Caco-2 (cell line): Measurements from ENCODE around the gene COL25A1. TPM values are rescaled to one million over a fixed set of nuclear protein-coding genes. Genes with fewer than 3 reads are reported as not detected.

Experiments
- BruUV-seq: library from RNA; stranded (reverse); fragments of 400-500 nt; replicated peaks from 2 replicates; lab custom pipeline; 2021; lab: Mats Ljungman, UMichigan
- CTCF ChIA-PET: fragments of 300-600 bp; sonication (Branson Sonifier 250); formaldehyde crosslinking; loops from one replicate; lab custom pipeline; 2022; ENCODE audit warnings: antibody characterized with exemption; lab: Charles Lee
- POLR2A ChIA-PET: fragments of 300-600 bp; sonication (Branson Sonifier 250); formaldehyde crosslinking; loops from one replicate; lab custom pipeline; 2022; ENCODE audit warnings: antibody characterized with exemption; lab: Charles Lee
- DNase-seq, 2 experiments: peaks; one replicate each; pipeline versions ENCODE4 v3.0.0 to v3.0.0-alpha.2; 2020 to 2022
- H3K27me3 ChIP-seq: replicated peaks from 2 replicates; pipeline ENCODE4 v1.6.0; 2011; ENCODE audit warnings: low read length; ENCODE audit not compliant: control insufficient read depth, insufficient read depth
- H3K36me3 ChIP-seq: 2 replicates; pipeline ENCODE4 v1.5.1; 2011; ENCODE audit warnings: low read length; ENCODE audit not compliant: control insufficient read depth, insufficient read depth
- H3K4me1 ChIP-seq: fragments of 250-450 bp; sonication (Bioruptor Pico); 2 replicates; pipeline ENCODE4 v1.5.1; 2020; ENCODE audit warnings: mild to moderate bottlenecking
- H3K4me3 ChIP-seq: 2 replicates; pipeline ENCODE4 v1.5.1; 2011; ENCODE audit warnings: low read depth, mild to moderate bottlenecking, control low read depth, low read length
- H3K9me3 ChIP-seq: fragments of 250-450 bp; sonication (Bioruptor Pico); 2 replicates; pipeline ENCODE4 v1.5.1; 2020; ENCODE audit warnings: mild to moderate bottlenecking, moderate library complexity
- H3K27ac Mint-ChIP-seq: one replicate; pipeline ENCODE4 v1.8.0; 2022; ENCODE audit warnings: mixed read lengths; ENCODE audit not compliant: unreplicated experiment
- H3K27me3 Mint-ChIP-seq: one replicate; pipeline ENCODE4 v1.8.0; 2022; ENCODE audit warnings: mixed read lengths; ENCODE audit not compliant: insufficient read depth, unreplicated experiment
- H3K36me3 Mint-ChIP-seq: one replicate; pipeline ENCODE4 v1.8.0; 2022; ENCODE audit warnings: mild to moderate bottlenecking, mixed read lengths; ENCODE audit not compliant: insufficient read depth, unreplicated experiment
- H3K4me1 Mint-ChIP-seq: one replicate; pipeline ENCODE4 v1.8.0; 2022; ENCODE audit warnings: low read depth, mixed read lengths; ENCODE audit not compliant: unreplicated experiment
- H3K4me3 Mint-ChIP-seq: one replicate; pipeline ENCODE4 v1.8.0; 2022; ENCODE audit warnings: mild to moderate bottlenecking, moderate library complexity, mixed read lengths; ENCODE audit not compliant: unreplicated experiment
- H3K9me3 Mint-ChIP-seq: one replicate; pipeline ENCODE4 v1.8.0; 2022; ENCODE audit warnings: mixed read lengths; ENCODE audit not compliant: unreplicated experiment
- CTCF ChIP-seq, 2 experiments: fragments of 200-600 bp in 1 of 2; IDR thresholded peaks; 1 replicate in 1 of 2; 2 replicates in 1 of 2; pipeline versions ENCODE4 v1.5.1 to v1.8.0; 2011 to 2022; ENCODE audit warnings: antibody characterized with exemption in 1 of 2, control low read depth in 1 of 2, inconsistent platforms in 1 of 2, low read depth in 1 of 2, low read length in 1 of 2, mild to moderate bottlenecking in 1 of 2, moderate library complexity in 1 of 2; ENCODE audit not compliant: insufficient read depth in 1 of 2, severe bottlenecking in 1 of 2, unreplicated experiment in 1 of 2
- intact Hi-C: fragments of 100-400 bp; cut with micrococcal nuclease; formaldehyde crosslinking; loops from one replicate; pipeline ENCODE4 v1.10.0; 2022; ENCODE audit not compliant: unreplicated experiment
- total RNA-seq: library from RNA; stranded (reverse); gene quantifications from 2 replicates; pipeline ENCODE4 v1.2.3, GENCODE V29; 2022

COL25A1 gene
- total RNA-seq, 1 experiment from 2014 or later = not detected

GRCh38 chr4:109215506-109215905 lies 87.0 kb downstream of the COL25A1 start:
- POLR2A ChIA-PET = no interaction called here
- Mint-ChIP-seq H3K27ac (no peak overlapping the region), H3K27me3 (peaks cover 6% of the 10 kb centered on the region), H3K9me3 (no peaks in the 10 kb centered on the region), H3K4me1 (no peaks in the 10 kb centered on the region), H3K36me3 (no peaks in the 10 kb centered on the region), H3K4me3 (no peak overlapping the region)
- DNase-seq = no peak
- Histone ChIP-seq H3K4me3 (no peak overlapping the region), H3K4me1 (no peaks in the 10 kb centered on the region), H3K9me3 (no peaks in the 10 kb centered on the region), H3K27me3 (no peaks in the 10 kb centered on the region), H3K36me3 (no peaks in the 10 kb centered on the region)
- TF ChIP-seq CTCF (IDR thresholded peaks at IDR 0.05; ENCODE audit: insufficient read depth in 1 of 2, low read depth in 1 of 2, low read length in 1 of 2, severe bottlenecking in 1 of 2, unreplicated experiment in 1 of 2) = no peak
- intact Hi-C loops = no loop called here
- BruUV-seq = no TSS peak
- CTCF ChIA-PET = no interaction called here

GRCh38 chr4:109214622-109215301 lies 87.7 kb downstream of the COL25A1 start:
- H3K36me3 ChIP-seq = no peaks in the 10 kb centered on the region
- BruUV-seq = no TSS peak
- POLR2A ChIA-PET = no interaction called here
- CTCF ChIA-PET = no interaction called here
- intact Hi-C loops = no loop called here
- no peak for DNase-seq
- H3K4me1 Mint-ChIP-seq = no peaks in the 10 kb centered on the region
- no peaks in the 10 kb centered on the region for H3K36me3 Mint-ChIP-seq
- no peaks in the 10 kb centered on the region for H3K4me1 ChIP-seq
- no peak overlapping the region for H3K4me3 Mint-ChIP-seq
- no peak for TF ChIP-seq CTCF (IDR thresholded peaks at IDR 0.05; ENCODE audit: insufficient read depth in 1 of 2, low read depth in 1 of 2, low read length in 1 of 2, severe bottlenecking in 1 of 2, unreplicated experiment in 1 of 2)
- peaks cover 6% of the 10 kb centered on the region for H3K27me3 Mint-ChIP-seq
- no peak overlapping the region for H3K27ac Mint-ChIP-seq
- no peaks in the 10 kb centered on the region for H3K9me3 Mint-ChIP-seq
- no peak overlapping the region for H3K4me3 ChIP-seq
- H3K9me3 ChIP-seq = no peaks in the 10 kb centered on the region
- no peaks in the 10 kb centered on the region for H3K27me3 ChIP-seq

- ChIA-PET POLR2A (no interaction called here), CTCF (no interaction called here)
- no peak overlapping the region for H3K4me3 ChIP-seq
- H3K9me3 Mint-ChIP-seq = no peaks in the 10 kb centered on the region
- no peak for TF ChIP-seq CTCF (IDR thresholded peaks at IDR 0.05; ENCODE audit: insufficient read depth in 1 of 2, low read depth in 1 of 2, low read length in 1 of 2, severe bottlenecking in 1 of 2, unreplicated experiment in 1 of 2)
- DNase-seq = no peak
- no peaks in the 10 kb centered on the region for H3K36me3 Mint-ChIP-seq
- peaks cover 6% of the 10 kb centered on the region for H3K27me3 Mint-ChIP-seq
- no peak overlapping the region for H3K27ac Mint-ChIP-seq
- no TSS peak for BruUV-seq
- no peaks in the 10 kb centered on the region for H3K4me1 Mint-ChIP-seq
- H3K4me1 ChIP-seq = no peaks in the 10 kb centered on the region
- H3K36me3 ChIP-seq = no peaks in the 10 kb centered on the region
- H3K4me3 Mint-ChIP-seq = no peak overlapping the region
- no peaks in the 10 kb centered on the region for H3K9me3 ChIP-seq
- H3K27me3 ChIP-seq = no peaks in the 10 kb centered on the region
- intact Hi-C loops = no loop called here
Measured at GRCh38 chr4:109213056-109213455, 89.4 kb downstream of the COL25A1 start.
